Neural cell (in vitro differentiated cells): ENCODE results near the gene CD1E. TPM values are rescaled to one million over a fixed set of nuclear protein-coding genes. Genes with fewer than 3 reads are reported as not detected.

Experiments
- H2AFZ ChIP-seq: fragments of 200-600, 300-800 bp; sonication (generic), shearing (Covaris generic); 2 replicates; pipeline ENCODE4 v1.6.0; 2014; ENCODE audit warnings: low read depth, mild to moderate bottlenecking, antibody characterized with exemption, low read length, moderate library complexity
- H3F3A ChIP-seq: fragments of 200-600 bp; shearing (Covaris generic); 2 replicates; pipeline ENCODE4 v1.6.1; 2016; ENCODE audit warnings: mild to moderate bottlenecking, moderate library complexity, mixed read lengths, antibody characterized with exemption, low read length; ENCODE audit not compliant: insufficient read depth, poor library complexity, severe bottlenecking
- H3K27ac ChIP-seq: fragments of 200-600, 300-800 bp; sonication (generic), shearing (Covaris generic); 2 replicates; pipeline ENCODE4 v1.5.1; 2014; ENCODE audit warnings: mild to moderate bottlenecking, low read length, moderate library complexity
- H3K27me3 ChIP-seq: fragments of 300-800, 200-600 bp; sonication (generic), shearing (Covaris generic); 2 replicates; pipeline ENCODE4 v1.6.0; 2014; ENCODE audit warnings: mild to moderate bottlenecking, low read depth, low read length, moderate library complexity; ENCODE audit not compliant: insufficient read depth
- H3K36me3 ChIP-seq: fragments of 300-800, 200-600 bp; sonication (generic), shearing (Covaris generic); 2 replicates; pipeline ENCODE4 v1.5.1; 2014; ENCODE audit warnings: mild to moderate bottlenecking, antibody characterized with exemption, low read length, moderate library complexity; ENCODE audit not compliant: insufficient read depth
- H3K4me2 ChIP-seq: fragments of 300-800, 200-600 bp; sonication (generic), shearing (Covaris generic); 2 replicates; pipeline ENCODE4 v1.6.0; 2014; ENCODE audit warnings: mild to moderate bottlenecking, low read length
- H3K4me3 ChIP-seq: fragments of 300-800, 200-600 bp; sonication (generic), shearing (Covaris generic); 2 replicates; pipeline ENCODE4 v1.5.1; 2014; ENCODE audit warnings: mild to moderate bottlenecking, low read length, moderate library complexity
- H3K79me2 ChIP-seq: fragments of 200-600 bp; shearing (Covaris generic); replicated peaks from 2 replicates; pipeline ENCODE4 v1.6.0; 2014; ENCODE audit warnings: mild to moderate bottlenecking, low read length, moderate library complexity; ENCODE audit not compliant: insufficient read depth
- H3K9ac ChIP-seq: fragments of 300-800, 200-600 bp; sonication (generic), shearing (Covaris generic); 2 replicates; pipeline ENCODE4 v1.6.1; 2016; ENCODE audit warnings: mild to moderate bottlenecking, low read length, mixed read lengths
- H3K9me2 ChIP-seq: fragments of 200-600 bp; shearing (Covaris generic); 2 replicates; pipeline ENCODE4 v1.6.1; 2016; ENCODE audit warnings: mild to moderate bottlenecking, low read length, mixed read lengths; ENCODE audit not compliant: insufficient read depth
- H3K9me3 ChIP-seq: fragments of 200-600, 300-800 bp; sonication (generic), shearing (Covaris generic); 2 replicates; pipeline ENCODE4 v1.6.1; 2016; ENCODE audit warnings: mild to moderate bottlenecking, mixed run types, low read length, moderate library complexity, mixed read lengths
- H4K20me1 ChIP-seq: fragments of 200-600 bp; shearing (Covaris generic); 2 replicates; pipeline ENCODE4 v1.6.1; 2016; ENCODE audit warnings: mild to moderate bottlenecking, mixed run types; ENCODE audit not compliant: insufficient read depth
- EP300 ChIP-seq: fragments of 450-650 bp; conservative IDR thresholded peaks from 2 replicates; pipeline ENCODE4 v1.6.1; 2014; ENCODE audit warnings: antibody characterized with exemption, mild to moderate bottlenecking, moderate library complexity; ENCODE audit not compliant: poor library complexity, severe bottlenecking
- EZH2 ChIP-seq: fragments of 200-600, 300-800 bp; shearing (Covaris generic), sonication (generic); IDR thresholded peaks from 2 replicates; pipeline ENCODE4 v1.6.1; 2014; ENCODE audit warnings: antibody characterized with exemption, low read length, borderline replicate concordance, mild to moderate bottlenecking; ENCODE audit not compliant: insufficient read depth, poor library complexity, severe bottlenecking
- MXI1 ChIP-seq: fragments of 450-650 bp; conservative IDR thresholded peaks from 2 replicates; pipeline ENCODE4 v1.6.1; 2014; ENCODE audit warnings: antibody characterized with exemption, mild to moderate bottlenecking; ENCODE audit not compliant: poor library complexity, severe bottlenecking
- POLR2AphosphoS5 ChIP-seq: IDR thresholded peaks from 2 replicates; pipeline ENCODE4 v1.6.1; 2012
- RAD21 ChIP-seq: fragments of 450-650 bp; conservative IDR thresholded peaks from 2 replicates; pipeline ENCODE4 v1.6.1; 2014; ENCODE audit warnings: antibody characterized with exemption, mild to moderate bottlenecking, moderate library complexity
- REST ChIP-seq: IDR thresholded peaks from 2 replicates; pipeline ENCODE4 v1.6.1; 2012; ENCODE audit warnings: borderline replicate concordance
- SMC3 ChIP-seq: fragments of 450-650 bp; conservative IDR thresholded peaks from 2 replicates; pipeline ENCODE4 v1.6.1; 2014; ENCODE audit warnings: antibody characterized with exemption, mild to moderate bottlenecking, moderate library complexity; ENCODE audit not compliant: poor library complexity
- TAF1 ChIP-seq: IDR thresholded peaks from 2 replicates; pipeline ENCODE4 v1.6.1; 2012; ENCODE audit warnings: low read depth
- polyA plus RNA-seq: library from polyadenylated mRNA; depleted of rRNA; stranded (reverse); fragments of >200 nt; gene quantifications from 2 replicates; pipeline ENCODE4 v1.2.3, GENCODE V29; 2014
- TF ChIP-seq, protein P1 (sequence below): fragments of 450-650 bp; IDR thresholded peaks from 2 replicates; pipeline ENCODE4 v1.5.1; 2014; ENCODE audit warnings: antibody characterized with exemption, mild to moderate bottlenecking, moderate library complexity; ENCODE audit not compliant: poor library complexity, severe bottlenecking

The CD1E gene
- polyA plus RNA-seq, 1 donor from 2014 or later = not detected

DNA sequence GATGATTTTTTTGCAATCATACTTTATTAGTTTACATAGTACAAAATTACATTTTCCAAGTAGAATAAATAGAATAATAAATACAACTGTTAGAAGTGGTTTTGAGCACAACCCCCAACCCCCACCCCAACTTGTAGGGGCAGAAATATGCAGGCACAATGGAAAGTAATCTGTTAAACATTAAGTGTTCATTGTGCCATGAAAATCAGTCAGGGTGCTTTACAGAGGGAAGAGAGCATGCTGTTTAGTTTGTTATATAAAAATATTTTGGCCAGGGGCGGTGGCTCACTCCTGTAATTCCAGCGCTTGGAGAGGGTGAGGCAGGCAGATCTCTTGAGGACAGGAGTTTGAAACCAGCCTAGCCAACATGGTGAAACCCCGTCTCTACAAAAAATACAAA is 43.0 kb downstream of the CD1E start:
- Histone ChIP-seq H3F3A (no peaks in the 10 kb centered on the region), H4K20me1 (no peaks in the 10 kb centered on the region), H3K9ac (no peak overlapping the region), H3K4me2 (no peak overlapping the region), H3K27me3 (no peaks in the 10 kb centered on the region), H2AFZ (no peak overlapping the region), H3K9me2 (no peaks in the 10 kb centered on the region), H3K4me3 (no peak overlapping the region), H3K9me3 (no peaks in the 10 kb centered on the region), H3K36me3 (no peaks in the 10 kb centered on the region), H3K27ac (no peak overlapping the region), H3K79me2 (no peaks in the 10 kb centered on the region)
- TF ChIP-seq REST = no peak

DNA sequence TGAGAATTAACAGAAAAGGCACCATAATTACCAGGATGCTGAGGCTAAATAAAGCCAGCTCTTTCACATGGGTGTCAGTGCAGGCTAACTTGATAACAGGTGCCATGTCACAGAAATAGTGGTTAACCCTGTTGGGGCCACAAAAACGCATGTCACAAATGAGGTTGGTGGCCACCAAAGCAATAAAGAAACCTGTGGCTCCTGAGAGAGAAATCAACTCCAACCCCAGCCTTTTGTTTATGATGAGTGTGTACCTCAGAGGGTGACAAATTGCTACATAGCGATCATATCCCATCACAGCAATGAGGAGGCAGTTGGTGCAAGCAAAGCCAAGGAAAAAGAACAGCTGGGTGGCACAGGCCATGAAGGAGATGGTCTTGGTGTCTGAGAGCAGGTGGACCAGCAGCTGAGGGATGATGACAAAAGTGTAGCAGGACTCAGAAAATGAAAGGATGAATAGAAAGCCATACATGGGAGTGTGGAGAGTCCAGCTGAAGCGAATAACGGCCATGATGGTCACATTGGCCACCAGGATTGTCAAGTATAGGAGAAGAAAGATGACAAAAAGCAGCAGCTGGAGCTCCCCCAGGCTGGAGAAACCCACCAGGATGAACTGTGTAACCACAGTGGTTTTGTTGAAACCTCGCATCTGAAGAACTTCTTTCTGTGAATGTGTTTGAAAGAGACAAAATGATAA is 45.3 kb downstream of the CD1E start, which contains the start of gene OR10T2:
Gene OR10T2 (minus strand): TSS at position 649 of the 697 bp plus-strand sequence. CDS start 0 bp downstream, at position 649.
- no peak within 1 kb of the TSS for H3K4me2 ChIP-seq
- H3K27me3 ChIP-seq = no peaks in the 10 kb centered on the region
- no peak within 1 kb of the TSS for H2AFZ ChIP-seq
- no peaks in the 10 kb centered on the region for H3K36me3 ChIP-seq
- no peak within 1 kb of the TSS for H3K4me3 ChIP-seq
- H3K9ac ChIP-seq = no peak within 1 kb of the TSS
- H3F3A ChIP-seq = no peaks in the 10 kb centered on the region
- H3K27ac ChIP-seq = no peak within 1 kb of the TSS
- no peaks in the 10 kb centered on the region for H3K79me2 ChIP-seq
- TF ChIP-seq MXI1 (no peak), TAF1 (no peak), SMC3 (no peak), POLR2AphosphoS5 (no peak), EP300 (no peak), RAD21 (no peak), EZH2 (no peak), REST (no peak)
- TF ChIP-seq, protein P1, sequence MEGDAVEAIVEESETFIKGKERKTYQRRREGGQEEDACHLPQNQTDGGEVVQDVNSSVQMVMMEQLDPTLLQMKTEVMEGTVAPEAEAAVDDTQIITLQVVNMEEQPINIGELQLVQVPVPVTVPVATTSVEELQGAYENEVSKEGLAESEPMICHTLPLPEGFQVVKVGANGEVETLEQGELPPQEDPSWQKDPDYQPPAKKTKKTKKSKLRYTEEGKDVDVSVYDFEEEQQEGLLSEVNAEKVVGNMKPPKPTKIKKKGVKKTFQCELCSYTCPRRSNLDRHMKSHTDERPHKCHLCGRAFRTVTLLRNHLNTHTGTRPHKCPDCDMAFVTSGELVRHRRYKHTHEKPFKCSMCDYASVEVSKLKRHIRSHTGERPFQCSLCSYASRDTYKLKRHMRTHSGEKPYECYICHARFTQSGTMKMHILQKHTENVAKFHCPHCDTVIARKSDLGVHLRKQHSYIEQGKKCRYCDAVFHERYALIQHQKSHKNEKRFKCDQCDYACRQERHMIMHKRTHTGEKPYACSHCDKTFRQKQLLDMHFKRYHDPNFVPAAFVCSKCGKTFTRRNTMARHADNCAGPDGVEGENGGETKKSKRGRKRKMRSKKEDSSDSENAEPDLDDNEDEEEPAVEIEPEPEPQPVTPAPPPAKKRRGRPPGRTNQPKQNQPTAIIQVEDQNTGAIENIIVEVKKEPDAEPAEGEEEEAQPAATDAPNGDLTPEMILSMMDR = no peak
- no peaks in the 10 kb centered on the region for H4K20me1 ChIP-seq
- no peaks in the 10 kb centered on the region for H3K9me2 ChIP-seq
- no peaks in the 10 kb centered on the region for H3K9me3 ChIP-seq
